Measurements from ENCODE around the gene RAB31. TPM values are rescaled to one million over a fixed set of nuclear protein-coding genes. Genes with fewer than 3 reads are reported as not detected.

RAB31 gene
- total RNA-seq, 1 experiment from 2014 or later: 72.2 TPM

DNA sequence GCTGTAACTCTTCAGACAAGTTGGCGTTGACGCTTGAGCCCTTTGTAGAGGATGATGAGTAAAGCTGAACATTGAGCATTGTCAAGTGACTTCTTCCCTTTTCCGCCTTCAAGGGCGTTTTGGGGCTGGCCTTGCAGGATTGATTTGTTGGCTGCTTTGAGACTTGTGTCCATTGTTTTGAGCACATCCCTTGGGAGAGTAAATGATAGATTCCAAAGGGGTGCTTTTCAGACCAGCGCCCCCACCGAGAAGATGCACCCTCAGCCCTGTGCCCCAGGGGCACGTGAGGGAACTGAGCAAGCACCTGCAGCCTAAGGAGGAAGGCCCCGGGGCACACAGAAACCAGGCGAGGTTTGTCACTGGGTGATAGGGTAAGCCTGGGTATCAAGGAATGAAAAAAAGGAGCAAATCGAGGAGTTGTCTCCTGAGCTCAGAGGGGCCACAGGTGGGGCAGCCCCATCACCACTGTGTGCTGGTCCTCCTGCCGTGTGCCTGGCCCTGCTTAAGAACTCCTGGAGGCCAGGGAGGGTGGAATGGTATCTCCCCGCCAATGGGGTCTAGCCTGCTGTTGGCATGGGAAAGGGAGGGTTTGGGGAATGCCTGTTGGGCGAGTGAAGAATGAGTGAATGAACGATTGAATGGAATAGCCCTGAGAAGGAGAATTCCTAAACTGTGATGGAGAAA lies 64.0 kb downstream of the RAB31 start:
- peaks cover 10% of the 10 kb centered on the region for H3K36me3 ChIP-seq
- DNase-seq (ENCODE audit: low read depth in 1 of 2, low spot score in 2 of 2): no peak
- H3K4me3 ChIP-seq: no peak overlapping the region
- H3K27me3 ChIP-seq (replicated peaks): no peaks in the 10 kb centered on the region
- H3K4me1 ChIP-seq (replicated peaks): peaks cover 19% of the 10 kb centered on the region
- H3K9me3 ChIP-seq (replicated peaks): no peaks in the 10 kb centered on the region
- no peak overlapping the region for H3K27ac ChIP-seq

DNA sequence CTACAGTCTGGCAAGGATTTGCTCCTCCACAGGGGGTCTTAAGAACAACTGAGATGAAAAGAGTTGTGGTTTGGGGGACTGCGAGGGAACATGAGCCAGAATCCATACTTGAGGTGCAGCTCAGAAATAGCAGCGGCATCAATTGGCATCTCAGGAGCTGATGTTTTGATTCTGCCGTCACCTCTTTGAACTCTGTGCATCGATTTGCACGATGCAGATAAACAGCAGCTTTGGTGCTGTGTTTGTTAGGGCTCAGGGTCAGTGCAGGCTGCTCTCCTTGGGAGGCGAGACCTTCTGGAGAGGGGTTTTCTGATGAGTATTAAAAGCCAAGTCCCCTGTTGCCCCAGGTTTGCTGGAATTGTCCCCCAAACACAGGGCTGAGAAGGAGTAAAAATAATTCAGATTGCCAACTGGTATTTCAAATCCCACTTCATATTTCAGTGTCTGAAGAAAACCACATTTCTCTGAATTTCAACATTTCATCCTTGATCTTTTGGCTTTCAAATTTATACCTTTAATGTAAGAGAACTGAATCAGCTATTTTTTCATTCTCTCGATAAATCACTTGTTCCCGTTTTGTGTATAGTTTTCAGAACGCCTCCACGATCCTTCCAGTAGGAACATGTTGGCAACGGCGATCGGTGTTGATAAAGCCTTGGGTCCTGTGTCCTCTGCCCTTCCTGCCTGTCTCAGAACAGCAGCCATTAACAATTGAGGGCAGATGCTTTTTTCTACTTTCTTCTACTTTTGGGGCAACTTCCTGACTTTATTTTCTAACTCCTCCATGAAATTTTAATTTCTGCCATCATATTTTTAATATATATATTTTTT lies 65.0 kb downstream of the RAB31 start:
- Histone ChIP-seq H3K27ac (no peak overlapping the region), H3K36me3 (peaks cover 13% of the 10 kb centered on the region), H3K4me3 (no peak overlapping the region), H3K27me3 (replicated peaks) (no peaks in the 10 kb centered on the region), H3K4me1 (replicated peaks) (peaks cover 18% of the 10 kb centered on the region), H3K9me3 (replicated peaks) (no peaks in the 10 kb centered on the region)
- no peak for DNase-seq (ENCODE audit: low read depth in 1 of 2, low spot score in 2 of 2)

DNA sequence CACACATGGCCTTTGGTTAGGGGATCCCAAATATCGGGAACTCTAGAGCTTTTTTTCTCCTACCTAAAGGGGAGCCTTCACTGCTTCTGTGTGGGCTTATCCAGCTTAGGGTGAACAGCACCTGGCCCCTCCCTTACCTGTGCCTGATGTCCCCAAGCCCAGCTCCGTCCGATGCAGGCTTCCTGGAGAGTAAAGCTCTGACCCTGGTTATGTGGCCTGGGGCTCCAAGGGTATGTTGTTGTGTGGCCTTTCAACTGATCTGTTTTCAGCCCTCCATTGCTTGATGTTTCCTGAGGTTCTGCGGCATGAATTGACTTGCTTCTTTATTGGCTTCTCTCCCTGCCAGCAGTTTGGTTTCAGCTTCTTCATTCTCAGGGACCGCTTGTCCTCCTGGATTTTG lies 66.0 kb downstream of the RAB31 start:
- Histone ChIP-seq H3K4me3 (no peak overlapping the region), H3K27me3 (replicated peaks) (no peaks in the 10 kb centered on the region), H3K9me3 (replicated peaks) (no peaks in the 10 kb centered on the region), H3K4me1 (replicated peaks) (peaks cover 18% of the 10 kb centered on the region), H3K27ac (no peak overlapping the region), H3K36me3 (peaks cover 16% of the 10 kb centered on the region)
- DNase-seq (ENCODE audit: low read depth in 1 of 2, low spot score in 2 of 2): no peak

DNA sequence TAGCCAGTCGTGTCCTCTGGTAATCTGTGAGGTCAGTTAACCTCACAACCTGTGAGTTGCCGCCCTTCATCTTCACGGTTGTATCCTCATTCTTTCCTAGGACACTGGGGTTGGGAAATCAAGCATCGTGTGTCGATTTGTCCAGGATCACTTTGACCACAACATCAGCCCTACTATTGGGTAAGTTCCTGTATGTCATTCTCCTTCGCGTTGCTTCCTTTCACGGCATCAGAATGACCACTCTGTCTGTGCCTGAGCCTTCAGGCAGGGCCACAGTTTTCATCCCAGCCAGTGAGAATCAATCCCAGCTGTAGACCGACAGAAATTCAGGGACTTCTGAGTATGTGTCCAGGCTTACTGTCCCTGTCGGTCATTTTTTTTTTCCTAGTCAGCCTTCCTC lies 67.1 kb downstream of the RAB31 start:
- no peaks in the 10 kb centered on the region for H3K9me3 ChIP-seq (replicated peaks)
- no peak for DNase-seq (ENCODE audit: low read depth in 1 of 2, low spot score in 2 of 2)
- peaks cover 12% of the 10 kb centered on the region for H3K4me1 ChIP-seq (replicated peaks)
- no peak overlapping the region for H3K27ac ChIP-seq
- H3K36me3 ChIP-seq: peaks cover 16% of the 10 kb centered on the region
- H3K27me3 ChIP-seq (replicated peaks): no peaks in the 10 kb centered on the region
- H3K4me3 ChIP-seq: no peak overlapping the region

DNA sequence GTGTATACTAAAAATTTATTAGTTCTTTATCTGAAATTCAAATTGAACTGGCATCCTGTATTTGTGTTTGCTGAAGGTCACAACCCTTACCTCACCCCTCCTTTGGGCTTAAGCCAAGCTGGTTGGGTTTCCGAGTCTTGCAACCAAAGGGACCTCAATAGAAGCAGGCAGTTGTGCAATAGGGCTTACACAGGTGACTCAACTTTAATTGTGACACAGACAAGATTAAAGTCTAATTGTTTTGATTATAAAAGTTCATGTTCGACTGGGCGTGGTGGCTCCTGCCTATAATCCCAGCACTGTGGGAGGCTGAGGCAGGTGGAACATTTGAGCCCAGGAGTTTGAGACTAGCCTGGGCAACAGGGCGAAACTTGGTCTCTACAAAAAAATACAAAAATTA lies 71.5 kb downstream of the RAB31 start:
- DNase-seq (ENCODE audit: low read depth in 1 of 2, low spot score in 2 of 2): no peak
- peaks cover 16% of the 10 kb centered on the region for H3K36me3 ChIP-seq

DNA sequence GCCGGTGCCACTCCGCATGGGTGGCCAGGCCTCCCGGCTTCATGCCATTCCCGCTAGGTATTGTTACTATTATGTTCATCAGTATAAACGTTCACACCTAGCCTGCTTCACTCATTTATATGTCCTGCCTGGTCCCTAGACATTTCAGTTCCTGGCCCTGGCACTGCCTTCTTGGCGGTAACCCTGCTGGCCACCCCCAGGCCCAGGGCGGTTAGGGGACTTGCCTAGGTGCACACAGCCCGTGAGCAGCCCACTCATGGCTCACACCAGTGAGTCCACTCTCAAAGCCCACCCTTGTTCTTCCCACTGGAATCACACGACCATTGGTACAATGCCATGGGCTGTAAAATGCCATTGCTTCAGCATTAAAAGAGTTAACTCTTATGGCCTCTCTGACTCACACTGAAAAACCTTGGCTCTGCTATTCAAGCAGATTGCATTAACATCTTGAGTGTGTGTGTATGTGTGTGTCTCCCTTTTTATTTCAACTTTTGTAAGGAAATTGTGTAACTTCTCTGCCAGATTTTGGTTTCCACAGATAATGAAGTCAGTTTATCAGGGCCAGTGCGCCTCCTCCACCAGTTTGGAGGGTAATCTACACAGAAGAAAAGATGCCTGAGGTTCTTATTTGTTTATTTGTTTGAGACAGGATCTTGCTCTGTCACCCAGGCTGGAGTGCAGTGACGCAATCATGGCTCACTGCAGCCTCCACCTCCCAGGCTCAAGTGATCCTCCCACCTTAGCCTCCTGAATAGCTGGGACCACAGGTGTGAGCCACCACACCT lies 74.2 kb downstream of the RAB31 start:
- peaks cover 21% of the 10 kb centered on the region for H3K4me1 ChIP-seq (replicated peaks)
- H3K36me3 ChIP-seq: peaks cover 24% of the 10 kb centered on the region
- H3K9me3 ChIP-seq (replicated peaks): no peaks in the 10 kb centered on the region
- H3K27ac ChIP-seq: peak overlapping the region; percentile 75
- peak; percentile 77 to 89 for DNase-seq (ENCODE audit: low read depth in 1 of 2, low spot score in 2 of 2)
- no peaks in the 10 kb centered on the region for H3K27me3 ChIP-seq (replicated peaks)
- no peak overlapping the region for H3K4me3 ChIP-seq

More for the DNA sequence above, 71.5 kb downstream of the RAB31 start:
- H3K27me3 ChIP-seq (replicated peaks): no peaks in the 10 kb centered on the region
- H3K4me1 ChIP-seq (replicated peaks): peaks cover 20% of the 10 kb centered on the region
- no peaks in the 10 kb centered on the region for H3K9me3 ChIP-seq (replicated peaks)
- H3K27ac ChIP-seq: no peak overlapping the region
- no peak overlapping the region for H3K4me3 ChIP-seq

DNA sequence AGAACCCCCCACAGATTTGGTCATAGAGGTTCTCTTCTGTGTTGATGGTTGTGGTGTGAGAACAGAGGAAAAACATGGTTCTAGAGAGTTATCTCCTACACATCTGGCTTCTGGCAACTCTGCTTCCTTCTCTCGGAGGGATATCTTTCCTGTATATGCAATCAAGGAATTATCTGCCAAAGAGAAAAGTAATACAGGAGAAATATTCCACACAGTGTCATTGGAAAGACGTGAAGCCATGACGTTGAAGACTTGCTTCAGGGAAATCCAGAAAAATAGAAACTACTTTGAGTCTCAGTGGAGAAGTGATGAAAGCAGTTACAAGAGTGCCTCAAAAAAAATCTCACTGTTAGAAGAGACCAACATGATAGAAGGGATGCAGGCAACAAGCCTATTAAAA lies 78.5 kb downstream of the RAB31 start:
- no peak overlapping the region for H3K4me3 ChIP-seq
- no peaks in the 10 kb centered on the region for H3K27me3 ChIP-seq (replicated peaks)
- no peaks in the 10 kb centered on the region for H3K9me3 ChIP-seq (replicated peaks)
- no peak for DNase-seq (ENCODE audit: low read depth in 1 of 2, low spot score in 2 of 2)
- peaks cover 23% of the 10 kb centered on the region for H3K4me1 ChIP-seq (replicated peaks)
- peaks cover 30% of the 10 kb centered on the region for H3K36me3 ChIP-seq
- no peak overlapping the region for H3K27ac ChIP-seq

DNA sequence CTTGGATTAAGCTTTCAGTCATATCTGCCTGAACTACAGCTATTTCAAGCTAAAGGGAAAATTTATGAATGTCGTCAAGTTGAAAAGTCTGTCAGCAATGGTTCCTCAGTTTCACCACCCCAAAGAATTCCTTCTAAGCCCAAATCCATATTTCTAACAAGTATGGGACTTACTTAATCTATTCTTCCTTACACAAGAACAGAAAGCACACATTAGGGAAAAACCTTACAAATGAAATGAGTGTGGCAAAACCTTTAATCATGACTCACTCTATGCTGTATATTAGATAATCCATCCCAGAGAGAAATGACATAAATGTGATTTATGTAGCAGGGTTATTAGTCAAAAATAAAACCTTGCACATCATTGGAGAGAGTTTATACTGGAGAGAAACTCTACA lies 78.9 kb downstream of the RAB31 start:
- H3K4me1 ChIP-seq (replicated peaks): peaks cover 18% of the 10 kb centered on the region
- H3K36me3 ChIP-seq: peaks cover 32% of the 10 kb centered on the region
- no peak for DNase-seq (ENCODE audit: low read depth in 1 of 2, low spot score in 2 of 2)
- no peaks in the 10 kb centered on the region for H3K9me3 ChIP-seq (replicated peaks)
- no peaks in the 10 kb centered on the region for H3K27me3 ChIP-seq (replicated peaks)
- no peak overlapping the region for H3K4me3 ChIP-seq
- H3K27ac ChIP-seq: no peak overlapping the region

DNA sequence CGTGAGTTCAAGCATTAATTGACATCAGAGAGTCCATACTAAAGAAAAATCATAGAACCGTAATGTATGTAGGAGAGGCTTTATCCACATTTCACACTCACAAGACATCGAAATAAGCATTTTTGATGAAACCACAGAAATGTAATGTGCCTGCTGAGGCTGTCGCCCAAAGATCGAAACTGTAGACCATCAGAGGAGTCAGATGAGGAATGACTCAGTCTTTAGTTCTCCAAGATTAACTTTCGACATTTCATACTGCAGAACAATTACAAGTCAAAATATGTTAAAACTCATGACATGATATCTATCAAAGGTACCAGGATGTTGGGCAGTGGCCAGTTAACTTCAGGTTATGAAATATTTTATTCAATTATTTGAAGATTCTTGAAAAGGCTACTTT lies 79.6 kb downstream of the RAB31 start:
- Histone ChIP-seq H3K9me3 (replicated peaks) (no peaks in the 10 kb centered on the region), H3K4me1 (replicated peaks) (peaks cover 12% of the 10 kb centered on the region), H3K36me3 (peaks cover 39% of the 10 kb centered on the region), H3K4me3 (no peak overlapping the region), H3K27ac (no peak overlapping the region), H3K27me3 (replicated peaks) (no peaks in the 10 kb centered on the region)
- no peak for DNase-seq (ENCODE audit: low read depth in 1 of 2, low spot score in 2 of 2)

DNA sequence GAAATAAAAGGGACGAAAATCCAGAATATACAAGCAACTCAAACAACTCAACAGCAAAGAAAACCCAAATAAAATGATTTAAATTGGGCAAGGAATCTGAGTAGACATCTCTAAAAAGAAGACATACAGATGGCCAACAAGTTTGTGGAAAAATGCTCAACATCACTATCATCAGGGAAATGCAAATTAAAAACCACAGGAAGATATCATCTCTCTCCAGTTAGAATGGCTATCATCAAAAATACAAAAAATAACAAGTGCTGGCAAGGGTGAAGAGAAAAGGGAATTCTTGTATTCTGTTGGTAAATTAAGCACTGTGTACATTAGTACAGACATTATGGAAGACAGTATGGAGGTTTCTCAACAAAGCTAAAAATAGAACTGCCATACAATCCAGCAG lies 80.0 kb downstream of the RAB31 start:
- Histone ChIP-seq H3K27ac (no peak overlapping the region), H3K4me1 (replicated peaks) (peaks cover 8% of the 10 kb centered on the region), H3K36me3 (peaks cover 43% of the 10 kb centered on the region), H3K9me3 (replicated peaks) (no peaks in the 10 kb centered on the region), H3K4me3 (no peak overlapping the region), H3K27me3 (replicated peaks) (no peaks in the 10 kb centered on the region)
- DNase-seq (ENCODE audit: low read depth in 1 of 2, low spot score in 2 of 2): no peak

DNA sequence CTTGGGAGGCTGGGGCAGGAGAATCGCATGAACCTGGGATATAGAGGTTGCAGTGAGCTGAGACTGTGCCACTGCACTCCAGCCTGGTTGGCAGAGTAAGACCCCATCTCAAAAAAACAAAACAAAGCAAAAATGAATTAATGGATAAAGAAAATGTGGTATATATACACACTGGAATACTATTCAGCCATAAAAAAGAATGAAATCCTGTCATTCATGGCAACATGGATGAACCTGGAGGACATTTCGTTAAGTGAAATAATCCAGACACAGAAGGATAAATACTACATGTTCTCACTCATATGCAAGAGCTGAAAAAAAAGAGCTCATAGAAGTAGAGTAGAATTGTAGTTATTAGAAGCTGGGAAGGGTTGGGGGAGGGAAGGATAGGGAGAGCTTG lies 80.8 kb downstream of the RAB31 start:
- H3K4me1 ChIP-seq (replicated peaks): peaks cover 8% of the 10 kb centered on the region
- H3K4me3 ChIP-seq: no peak overlapping the region
- no peaks in the 10 kb centered on the region for H3K27me3 ChIP-seq (replicated peaks)
- H3K9me3 ChIP-seq (replicated peaks): no peaks in the 10 kb centered on the region
- H3K27ac ChIP-seq: no peak overlapping the region
- H3K36me3 ChIP-seq: peaks cover 50% of the 10 kb centered on the region
- no peak for DNase-seq (ENCODE audit: low read depth in 1 of 2, low spot score in 2 of 2)

DNA sequence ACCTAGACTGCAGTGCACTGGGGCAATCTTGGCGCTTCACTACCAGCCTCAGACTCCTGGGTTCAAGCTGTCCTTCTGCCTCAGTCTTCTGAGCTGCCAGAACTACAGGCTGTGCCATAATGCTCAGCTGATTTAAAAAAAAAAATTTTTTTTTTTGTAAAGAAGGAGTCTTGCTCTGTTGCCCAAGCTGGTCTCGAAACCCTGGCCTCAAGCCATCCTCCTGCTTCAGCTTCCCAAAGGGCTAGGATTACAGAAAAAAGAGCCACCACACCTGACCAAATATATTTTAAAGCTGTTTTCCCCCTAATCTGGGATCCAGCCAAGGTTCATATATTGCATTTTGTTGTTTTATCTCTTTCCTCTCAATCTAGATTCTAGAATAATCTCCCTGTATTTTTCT lies 82.2 kb downstream of the RAB31 start:
- Histone ChIP-seq H3K27ac (no peak overlapping the region), H3K9me3 (replicated peaks) (no peaks in the 10 kb centered on the region), H3K36me3 (peaks cover 57% of the 10 kb centered on the region), H3K27me3 (replicated peaks) (no peaks in the 10 kb centered on the region), H3K4me3 (no peak overlapping the region), H3K4me1 (replicated peaks) (peaks cover 8% of the 10 kb centered on the region)
- DNase-seq (ENCODE audit: low read depth in 1 of 2, low spot score in 2 of 2): no peak

DNA sequence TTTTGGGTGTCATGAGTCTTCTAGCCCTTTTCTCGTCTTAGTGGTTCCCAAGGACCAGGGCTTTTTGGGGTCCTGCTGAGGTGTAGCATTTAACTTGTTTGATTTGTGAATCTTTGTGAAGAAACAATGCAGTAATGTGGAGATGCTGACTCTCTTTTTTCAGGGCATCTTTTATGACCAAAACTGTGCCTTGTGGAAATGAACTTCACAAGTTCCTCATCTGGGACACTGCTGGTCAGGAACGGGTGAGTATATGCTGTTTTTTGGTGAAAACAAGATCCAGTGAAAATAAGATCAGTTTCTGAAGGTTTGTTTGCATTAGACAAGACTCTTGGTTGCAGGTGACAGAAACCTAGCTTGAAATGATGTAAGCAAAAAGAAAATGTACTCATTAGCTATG lies 83.9 kb downstream of the RAB31 start:
- Histone ChIP-seq H3K27ac (no peak overlapping the region), H3K27me3 (replicated peaks) (no peaks in the 10 kb centered on the region), H3K36me3 (peaks cover 56% of the 10 kb centered on the region), H3K4me1 (replicated peaks) (peaks cover 8% of the 10 kb centered on the region), H3K4me3 (no peak overlapping the region), H3K9me3 (replicated peaks) (no peaks in the 10 kb centered on the region)
- DNase-seq (ENCODE audit: low read depth in 1 of 2, low spot score in 2 of 2): no peak
